Stomach (tissue), 9 donors: Measurements from ENCODE around the gene CCDC192. TPM values are rescaled to one million over a fixed set of nuclear protein-coding genes. Genes with fewer than 3 reads are reported as not detected.

Source experiments
- DNase-seq, 2 donors: peaks; one replicate each; pipeline versions ENCODE4 v3.0.0 to v3.0.0-alpha.2; 2013 to 2019
- H3K27ac ChIP-seq, 5 donors: fragments of 200-600 bp in 4 of 5; sonication (generic) in 4 of 5; one replicate each; pipeline ENCODE4 v1.5.1; 2013 to 2019; ENCODE audit warnings: mild to moderate bottlenecking in 1 of 5, moderate library complexity in 1 of 5
- H3K27me3 ChIP-seq, 3 donors: fragments of 200-600 bp; sonication (generic); one replicate each; pipeline ENCODE4 v1.5.1; 2017 to 2019; ENCODE audit warnings: mixed run types in 1 of 3
- H3K36me3 ChIP-seq, 4 donors: fragments of 200-600 bp; sonication (generic); 1 replicate in 3 of 4; 2 replicates in 1 of 4; pipeline ENCODE4 v1.5.1; 2016 to 2019
- H3K4me1 ChIP-seq, 4 donors: fragments of 200-600 bp; sonication (generic); one replicate each; pipeline ENCODE4 v1.5.1; 2016 to 2019
- H3K4me3 ChIP-seq, 4 donors: fragments of 200-600 bp; sonication (generic) in 3 of 4; one replicate each; pipeline ENCODE4 v1.5.1; 2016 to 2019; ENCODE audit warnings: mild to moderate bottlenecking in 1 of 4
- H3K9me3 ChIP-seq, 4 donors: fragments of 200-600 bp; sonication (generic); one replicate each; pipeline ENCODE4 v1.5.1; 2016 to 2019
- CTCF ChIP-seq, 7 experiments: fragments of 450-650 bp in 4 of 7; fragments of 200-600 bp in 3 of 7; sonication (generic) in 3 of 7; IDR thresholded peaks; one replicate each; pipeline ENCODE4 v1.5.1; 2016 to 2019; ENCODE audit warnings: antibody characterized with exemption in 7 of 7, control low read depth in 2 of 7, mild to moderate bottlenecking in 1 of 7
- EP300 ChIP-seq: sonication (generic); formaldehyde crosslinking; IDR thresholded peaks from one replicate; pipeline ENCODE4 v1.6.1; 2017; ENCODE audit warnings: antibody characterized with exemption
- POLR2A ChIP-seq, 4 donors: fragments of 450-650 bp; IDR thresholded peaks; one replicate each; pipeline ENCODE4 v1.6.1; 2016; ENCODE audit warnings: antibody characterized with exemption in 4 of 4, control low read depth in 2 of 4, mild to moderate bottlenecking in 1 of 4, moderate library complexity in 1 of 4
- POLR2AphosphoS5 ChIP-seq, 3 donors: sonication (generic); formaldehyde crosslinking; IDR thresholded peaks; one replicate each; pipeline ENCODE4 v1.6.1; 2016; ENCODE audit warnings: antibody characterized with exemption in 3 of 3
- whole genome bisulfite sequencing, 5 donors: extraction: QIAGEN DNeasy Blood & Tissue Kit in 3 of 5; methylation state at CpG; one replicate each; pipeline versions ENCODE4 v1.1.5 to v1.1.7; 2013 to 2018; 5-methylcytosine and 5-hydroxymethylcytosine counted together
- intact Hi-C: fragments of 100-400 bp; cut with DNase I; formaldehyde crosslinking; loops from one replicate; pipeline ENCODE4 v1.15.1; 2023; ENCODE audit warnings: low total_unique reads
- polyA plus RNA-seq, 3 donors: library from polyadenylated mRNA; stranded (reverse); fragments of 200-250 nt; gene quantifications; one replicate each; pipeline ENCODE4 v1.2.3, GENCODE V29; 2013
- total RNA-seq, 5 donors: library from RNA; depleted of rRNA; stranded (reverse); fragments of >200 nt; gene quantifications; one replicate each; pipeline versions ENCODE4 v1.1.0 to v1.2.3, GENCODE V29; 2014 to 2016
- donor health status: healthy with polysubstance abuse.
- donor health status: Bipolar disorder and iron deficiency.
- donor health status: healthy.

CCDC192 gene
- total and polyA plus RNA-seq, 8 donors, result 0.10 to 2.2 TPM; not detected in 6

GRCh38 chr5:127872494-127872893, 169.3 kb downstream of the CCDC192 start:
- Histone ChIP-seq H3K9me3 (no peaks in the 10 kb centered on the region), H3K36me3 (no peaks in the 10 kb centered on the region), H3K27ac (peak overlapping the region in 1 of 5 donors; percentile 55), H3K27me3 (no peaks in the 10 kb centered on the region), H3K4me1 (peaks cover 8 to 38% (median 21%) of the 10 kb centered on the region in 4 donors), H3K4me3 (no peak overlapping the region)
- TF ChIP-seq POLR2A (IDR thresholded peaks at IDR 0.05) (no peak), EP300 (no peak), CTCF (IDR thresholded peaks at IDR 0.05) (no peak), POLR2AphosphoS5 (IDR thresholded peaks at IDR 0.05) (no peak)
- DNase-seq, result no peak
- intact Hi-C loops, result no loop called here

- no peaks in the 10 kb centered on the region for H3K36me3 ChIP-seq
Measured at GRCh38 chr5:127875235-127876021, 172.2 kb downstream of the CCDC192 start.

GRCh38 chr5:127876384-127876783, 173.2 kb downstream of the CCDC192 start:
- Histone ChIP-seq H3K36me3 (no peaks in the 10 kb centered on the region), H3K27ac (peak overlapping the region in 2 of 5 donors; percentile 59 to 70), H3K4me1 (peaks cover 8 to 34% (median 20%) of the 10 kb centered on the region in 4 donors), H3K4me3 (no peak overlapping the region), H3K9me3 (no peaks in the 10 kb centered on the region), H3K27me3 (no peaks in the 10 kb centered on the region)
- intact Hi-C loops, result no loop called here
- no peak for DNase-seq
- 61 to 72% (median 66%) methylated on average over 3 of the region's 3 CpGs for WGBS, 5 donors
- TF ChIP-seq POLR2A (IDR thresholded peaks at IDR 0.05), result no peak
- TF ChIP-seq POLR2AphosphoS5 (IDR thresholded peaks at IDR 0.05), result no peak
- TF ChIP-seq EP300, result no peak
- TF ChIP-seq CTCF (IDR thresholded peaks at IDR 0.05), result no peak

More at GRCh38 chr5:127875235-127876021, 172.2 kb downstream of the CCDC192 start:
- peaks cover 8 to 42% (median 24%) of the 10 kb centered on the region in 4 donors for H3K4me1 ChIP-seq
- intact Hi-C loops, result no loop called here
- H3K4me3 ChIP-seq, result peak overlapping the region in 1 of 4 donors; percentile 4
- WGBS, 5 donors, result 6 to 18% (median 9%) methylated on average over 8 of the region's 8 CpGs
- no peaks in the 10 kb centered on the region for H3K9me3 ChIP-seq
- H3K27ac ChIP-seq, result peak overlapping the region in 4 of 5 donors; percentile 53 to 81 (median 64)
- TF ChIP-seq CTCF (IDR thresholded peaks at IDR 0.05), result peak in 2 of 7 experiments; percentile 17 to 53
- peak in 2 of 3 donors; percentile 11 to 34 for TF ChIP-seq POLR2AphosphoS5 (IDR thresholded peaks at IDR 0.05)
- no peak for TF ChIP-seq POLR2A (IDR thresholded peaks at IDR 0.05)
- no peak for TF ChIP-seq EP300
- peak; percentile 69 to 90 for DNase-seq
- no peaks in the 10 kb centered on the region for H3K27me3 ChIP-seq

GRCh38 chr5:127878174-127878750, 175.1 kb downstream of the CCDC192 start:
- H3K9me3 ChIP-seq, result no peaks in the 10 kb centered on the region
- H3K27ac ChIP-seq, result peak overlapping the region in 1 of 5 donors; percentile 20
- TF ChIP-seq EP300, result no peak
- no peak for TF ChIP-seq POLR2A (IDR thresholded peaks at IDR 0.05)
- peak in 1 of 3 donors; percentile 59 for TF ChIP-seq POLR2AphosphoS5 (IDR thresholded peaks at IDR 0.05)
- peak in 5 of 7 experiments; percentile 31 to 71 (median 53) for TF ChIP-seq CTCF (IDR thresholded peaks at IDR 0.05)
- no peak overlapping the region for H3K4me3 ChIP-seq
- intact Hi-C loops, result no loop called here
- peak; percentile 76 to 80 for DNase-seq
- 71 to 81% (median 73%) methylated on average over 4 of the region's 4 CpGs for WGBS, 5 donors
- H3K4me1 ChIP-seq, result peaks cover 8 to 37% (median 16%) of the 10 kb centered on the region in 4 donors
- no peaks in the 10 kb centered on the region for H3K27me3 ChIP-seq
- H3K36me3 ChIP-seq, result no peaks in the 10 kb centered on the region
